B cell (primary cell): ENCODE results near the gene CCDC190.

Source experiments
- EZH2 ChIP-seq: IDR thresholded peaks from 2 replicates; pipeline ENCODE4 v1.6.1; 2012; ENCODE audit warnings: borderline replicate concordance, low read depth, mild to moderate bottlenecking, moderate library complexity, low read length; ENCODE audit not compliant: insufficient read depth, poor library complexity, severe bottlenecking
- TF ChIP-seq, protein P1 (sequence below): fragments of 200-600 bp; IDR thresholded peaks from one replicate; pipeline ENCODE4 v1.8.0; 2022; ENCODE audit warnings: antibody characterized with exemption, mild to moderate bottlenecking

DNA sequence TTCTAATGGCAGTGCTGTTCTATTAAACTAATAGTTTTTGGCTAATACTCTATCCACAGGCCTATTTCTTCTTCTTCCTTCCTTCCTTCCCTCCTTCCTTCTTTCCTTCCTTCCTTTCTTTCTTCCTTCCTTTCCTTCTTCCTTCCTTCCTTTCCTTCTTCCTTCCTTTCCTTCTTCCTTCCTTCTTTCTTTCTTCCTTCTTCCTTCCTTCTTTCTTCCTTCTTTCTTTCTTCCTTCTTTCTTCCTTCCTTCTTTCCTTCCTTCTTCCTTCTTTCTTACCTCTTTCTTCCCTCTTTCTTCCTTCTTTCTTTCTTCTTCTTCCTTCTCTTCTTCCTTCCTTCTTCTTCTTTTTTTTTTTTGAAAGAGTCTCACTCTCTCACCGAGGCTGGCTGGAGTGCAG is 31.7 kb downstream of the CCDC190 start:
- no peak for TF ChIP-seq EZH2
- TF ChIP-seq, protein P1, sequence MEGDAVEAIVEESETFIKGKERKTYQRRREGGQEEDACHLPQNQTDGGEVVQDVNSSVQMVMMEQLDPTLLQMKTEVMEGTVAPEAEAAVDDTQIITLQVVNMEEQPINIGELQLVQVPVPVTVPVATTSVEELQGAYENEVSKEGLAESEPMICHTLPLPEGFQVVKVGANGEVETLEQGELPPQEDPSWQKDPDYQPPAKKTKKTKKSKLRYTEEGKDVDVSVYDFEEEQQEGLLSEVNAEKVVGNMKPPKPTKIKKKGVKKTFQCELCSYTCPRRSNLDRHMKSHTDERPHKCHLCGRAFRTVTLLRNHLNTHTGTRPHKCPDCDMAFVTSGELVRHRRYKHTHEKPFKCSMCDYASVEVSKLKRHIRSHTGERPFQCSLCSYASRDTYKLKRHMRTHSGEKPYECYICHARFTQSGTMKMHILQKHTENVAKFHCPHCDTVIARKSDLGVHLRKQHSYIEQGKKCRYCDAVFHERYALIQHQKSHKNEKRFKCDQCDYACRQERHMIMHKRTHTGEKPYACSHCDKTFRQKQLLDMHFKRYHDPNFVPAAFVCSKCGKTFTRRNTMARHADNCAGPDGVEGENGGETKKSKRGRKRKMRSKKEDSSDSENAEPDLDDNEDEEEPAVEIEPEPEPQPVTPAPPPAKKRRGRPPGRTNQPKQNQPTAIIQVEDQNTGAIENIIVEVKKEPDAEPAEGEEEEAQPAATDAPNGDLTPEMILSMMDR, result no peak
